GM19035 (cell line): ENCODE measurements around the gene OTUD7B.
"Not testable (repeated sequence)": the region's sequence is repeated elsewhere in the genome, so short reads cannot be mapped to it uniquely, and the experiment has no call there.

Experiments
- ATAC-seq: cut with Tn5 transposase; IDR thresholded peaks from one replicate; pipeline ENCODE4 v1.9.1; 2021; ENCODE audit not compliant: unreplicated experiment

The OTUD7B gene

GRCh38 chr1:150010393-150011115 is at the start of gene OTUD7B:
TSS of gene OTUD7B (minus strand) at chr1:150010726. CDS start at chr1:149977510, 33,216 bp downstream.
- ATAC-seq, result peak; percentile 90

DNA sequence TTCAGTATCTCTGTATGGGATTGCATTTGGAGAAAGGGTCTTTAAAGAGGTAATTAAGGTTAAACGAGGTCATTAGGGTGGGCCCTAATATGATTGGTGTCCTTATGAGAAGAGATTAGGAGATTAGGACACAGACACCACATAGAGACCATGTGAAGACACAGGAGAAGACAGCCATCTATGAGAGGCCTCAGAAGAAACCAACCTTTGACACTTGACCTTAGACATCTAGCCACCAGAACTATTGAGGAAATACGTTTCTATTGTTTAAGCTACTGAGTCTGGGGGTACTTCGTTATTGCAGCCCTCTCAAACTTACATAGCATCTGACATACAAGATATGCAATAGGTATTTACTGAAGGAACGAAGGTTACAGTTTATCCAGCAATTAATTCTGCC is 49.7 kb upstream of the OTUD7B start:
- no peak for ATAC-seq

GRCh38 chr1:150056407-150056806 is 45.9 kb upstream of the OTUD7B start:
- ATAC-seq, result no peak

DNA sequence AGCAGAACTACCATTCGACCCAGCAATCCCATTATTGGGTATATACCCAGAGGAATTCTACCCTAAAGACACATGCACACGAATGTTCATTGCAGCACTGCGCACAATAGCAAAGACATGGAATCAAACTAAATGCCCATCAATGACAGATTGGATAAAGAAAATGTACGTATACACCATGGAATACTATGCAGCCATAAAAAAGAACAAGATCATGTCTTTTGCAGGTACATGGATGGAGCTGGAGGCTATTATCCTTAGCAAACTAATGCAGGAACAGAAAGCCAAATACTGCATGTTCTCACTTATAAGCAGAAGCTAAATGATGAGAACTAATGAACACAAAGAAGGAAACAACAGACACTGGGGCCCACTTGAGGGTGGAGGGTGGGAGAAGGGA is 45.0 kb upstream of the OTUD7B start:
- ATAC-seq, result not testable (repeated sequence)

- no peak for ATAC-seq
These were observed 43.4 kb upstream of the OTUD7B start for GRCh38 chr1:150053926-150054325.

DNA sequence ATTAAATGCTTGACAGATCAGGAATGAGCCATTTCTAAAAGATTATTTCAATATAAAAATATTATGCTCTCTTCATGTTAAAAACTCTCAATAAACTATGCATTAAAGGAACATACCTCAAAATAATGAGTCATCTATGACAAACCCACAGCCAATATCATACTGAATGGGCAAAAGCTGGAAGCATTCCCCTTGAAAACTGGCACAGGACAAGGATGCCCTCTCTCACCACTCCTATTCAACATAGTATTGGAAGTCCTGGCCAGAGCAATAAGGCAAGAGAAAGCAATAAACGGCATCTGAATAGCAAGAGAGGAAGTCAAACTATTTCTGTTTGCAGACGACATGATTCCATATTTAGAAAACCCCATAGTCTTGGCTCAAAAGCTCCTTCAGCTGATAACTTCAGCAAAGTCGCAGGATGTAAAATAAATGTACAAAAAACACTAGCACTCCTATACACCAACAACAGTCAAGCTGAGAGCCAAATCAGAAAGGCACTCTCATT is 41.4 kb upstream of the OTUD7B start:
- not testable (repeated sequence) for ATAC-seq

- no peak for ATAC-seq
These were observed 40.5 kb upstream of the OTUD7B start for GRCh38 chr1:150051089-150051373.

DNA sequence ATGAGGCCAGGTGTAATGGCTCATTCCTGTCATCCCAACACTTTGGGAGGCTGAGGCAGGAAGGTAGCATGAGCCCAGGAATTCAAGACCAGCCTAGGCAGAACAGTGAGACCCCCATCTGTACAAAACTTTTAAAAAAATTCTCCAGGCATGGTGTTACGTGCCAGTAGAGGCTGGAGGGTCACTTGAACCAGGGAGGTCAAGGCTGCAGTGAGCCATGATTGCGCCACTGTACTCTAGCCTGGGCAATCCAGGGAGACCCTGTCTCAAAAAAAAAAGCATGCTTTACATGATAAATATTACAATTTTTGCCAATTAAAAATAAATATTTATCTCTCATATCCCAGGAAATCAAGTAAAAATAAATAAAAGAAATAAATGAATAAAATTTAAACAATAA is 39.4 kb upstream of the OTUD7B start:
- no peak for ATAC-seq

DNA sequence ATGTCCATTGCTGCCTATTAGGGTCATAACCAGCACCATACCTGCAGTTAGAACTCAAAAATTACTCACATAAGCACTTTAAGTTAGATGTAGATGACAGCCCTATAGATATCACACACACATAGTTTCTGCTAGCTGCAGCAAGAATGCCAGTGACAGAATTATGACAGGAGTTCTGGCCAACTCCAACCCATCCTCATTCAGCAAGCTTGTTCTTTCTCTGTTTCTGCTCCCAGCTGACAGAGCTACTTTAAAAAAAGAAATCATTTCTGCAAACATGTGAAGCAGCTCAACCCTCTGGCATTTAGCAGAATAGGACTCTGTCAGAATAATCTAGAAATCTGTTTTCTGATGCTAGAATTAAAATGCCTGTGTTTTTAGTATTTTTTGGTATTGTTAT is 23.8 kb upstream of the OTUD7B start:
- ATAC-seq, result no peak

DNA sequence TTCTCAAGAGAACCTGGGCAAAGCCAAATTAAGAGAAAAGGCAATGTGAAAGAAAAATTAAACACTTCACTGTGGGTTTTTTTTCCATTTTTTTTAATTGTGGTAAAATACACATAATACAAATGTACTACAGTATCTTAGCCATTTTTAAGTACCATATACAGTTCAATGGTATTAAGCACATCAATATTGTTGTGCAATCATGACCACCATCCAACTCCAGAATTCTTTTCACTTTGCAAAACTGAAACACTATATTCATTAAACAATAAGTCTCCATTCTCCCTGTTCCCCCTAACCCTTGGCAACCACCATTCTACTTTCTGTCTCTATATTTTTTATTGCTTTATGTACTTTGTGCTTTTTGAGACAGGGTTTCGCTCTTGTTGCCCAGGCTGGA is 17.8 kb upstream of the OTUD7B start:
- ATAC-seq, result no peak

- ATAC-seq, result no peak
These were observed 13.6 kb upstream of the OTUD7B start for GRCh38 chr1:150024156-150024555.

DNA sequence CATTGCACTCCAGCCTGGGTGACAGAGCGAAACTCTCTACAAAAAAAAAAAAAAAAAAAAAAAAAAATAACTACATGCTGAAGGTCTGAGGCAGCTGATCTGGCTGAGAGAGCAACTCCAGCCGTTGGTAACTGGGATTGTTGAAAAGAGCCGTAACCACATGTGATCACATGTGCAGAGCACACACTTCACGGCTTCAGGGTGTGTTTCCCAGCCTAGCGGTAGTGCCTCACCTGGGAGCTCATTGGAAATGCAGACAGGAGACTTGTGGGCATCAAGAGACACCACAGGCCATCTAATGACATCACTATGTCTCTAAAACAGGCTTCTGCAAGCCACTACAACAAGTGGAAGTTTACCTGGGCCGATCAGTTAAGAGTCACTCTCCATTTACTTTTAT is 11.8 kb upstream of the OTUD7B start:
- no peak for ATAC-seq

DNA sequence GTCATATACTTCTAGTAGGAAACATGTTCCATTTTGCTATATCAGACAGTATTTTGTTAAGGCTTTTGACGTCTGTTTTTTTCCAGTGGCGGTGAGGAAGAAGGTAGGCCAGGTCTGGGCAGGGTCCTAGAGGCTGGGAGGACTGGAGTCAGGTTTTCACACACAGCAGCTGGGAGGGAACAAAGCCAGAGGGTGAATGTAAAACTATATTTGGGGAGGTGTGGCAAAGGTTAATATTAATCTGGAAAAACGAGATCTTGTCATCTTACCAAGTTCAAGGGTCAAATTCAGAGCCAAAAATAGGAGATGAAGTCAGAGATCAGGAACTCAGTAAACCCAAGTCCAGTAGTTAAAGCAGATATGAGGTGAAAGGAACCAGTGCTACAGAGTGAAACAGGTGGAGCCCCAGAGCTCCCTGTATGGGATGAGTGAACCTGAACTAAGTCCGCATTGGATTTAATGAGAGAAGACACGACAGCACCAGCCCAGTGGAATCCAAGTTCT is 10.7 kb upstream of the OTUD7B start:
- ATAC-seq, result no peak

GRCh38 chr1:150020711-150021110 is 10.2 kb upstream of the OTUD7B start:
- ATAC-seq, result no peak

DNA sequence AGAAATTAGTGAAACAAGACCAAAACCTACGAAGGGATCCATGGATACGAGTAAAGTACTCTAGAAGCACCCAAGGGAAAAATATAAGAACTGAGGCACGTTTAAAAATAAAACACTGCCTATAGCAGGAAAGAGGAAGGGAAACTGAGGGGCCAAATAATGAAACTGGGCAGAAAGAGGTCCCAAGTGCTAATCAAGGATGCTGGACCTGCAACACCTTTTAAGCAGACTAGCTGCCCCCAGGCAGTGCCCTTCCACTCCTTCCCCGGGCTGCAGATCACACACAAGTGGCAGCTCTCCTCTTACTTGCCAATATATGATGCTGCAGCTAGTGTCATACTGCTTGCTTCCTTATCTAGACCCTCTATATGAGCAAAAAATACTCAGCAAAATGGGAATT is 7.6 kb upstream of the OTUD7B start:
- ATAC-seq, result no peak

DNA sequence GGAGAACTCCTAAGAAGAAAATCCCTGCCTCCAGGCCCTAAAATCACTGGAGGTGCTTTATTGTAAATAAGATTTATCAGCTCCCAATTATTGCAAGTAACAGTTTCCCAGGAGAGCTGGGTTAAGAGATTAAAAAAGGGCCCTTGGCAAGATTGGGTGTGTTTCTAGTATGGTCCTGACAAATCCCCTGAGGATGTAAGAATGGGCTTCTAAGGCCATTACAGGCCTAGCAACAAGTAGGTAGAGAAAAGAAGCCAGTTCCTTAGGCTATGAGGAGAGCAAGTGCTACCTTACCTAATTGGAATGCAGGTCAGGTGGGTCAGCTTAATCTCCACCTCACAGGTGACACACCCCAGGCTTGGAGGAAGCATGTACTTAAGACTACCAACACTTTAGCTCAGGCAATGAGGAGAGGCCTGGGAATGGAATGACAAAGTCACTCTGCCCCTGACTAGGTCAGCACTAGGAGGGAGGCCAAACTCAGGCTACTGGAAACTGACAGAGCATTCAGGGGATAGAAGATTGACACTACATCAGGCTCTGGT is 6.8 kb upstream of the OTUD7B start:
- no peak for ATAC-seq

GRCh38 chr1:150015651-150016131 is 5.2 kb upstream of the OTUD7B start:
- no peak for ATAC-seq

GRCh38 chr1:150012611-150013010 is 2.1 kb upstream of the OTUD7B start:
- ATAC-seq, result no peak

GRCh38 chr1:150009604-150010392 is 728 bp downstream of the OTUD7B start:
- peak; percentile 28 for ATAC-seq

GRCh38 chr1:150008699-150009098 is 1.8 kb downstream of the OTUD7B start:
- ATAC-seq, result no peak

- no peak for ATAC-seq
These were observed 3.6 kb downstream of the OTUD7B start for GRCh38 chr1:150006881-150007421.

DNA sequence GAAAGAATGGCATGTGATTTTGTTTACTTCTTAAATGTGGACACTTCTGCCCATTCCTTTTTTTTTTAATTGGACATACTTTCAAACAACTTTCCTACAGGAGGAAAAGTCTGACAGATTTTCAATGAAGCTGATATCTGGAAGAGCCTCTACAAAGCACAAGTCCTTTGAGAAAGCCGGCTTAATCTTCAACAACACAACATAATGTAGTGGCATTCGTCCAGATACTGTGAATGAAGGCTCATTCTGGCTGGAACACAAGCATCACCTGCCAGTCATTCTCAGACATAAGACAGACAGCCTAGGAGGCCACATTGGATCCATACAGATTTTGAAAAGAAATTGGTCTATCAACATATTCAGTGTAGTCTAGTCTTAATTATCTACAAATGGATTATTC is 4.9 kb downstream of the OTUD7B start:
- ATAC-seq, result no peak
